Epithelial cell of esophagus (primary cell): ENCODE results near the gene SPAG16.

Experiments used
- DNase-seq: peaks from one replicate; pipeline ENCODE4 v3.0.0; 2010; ENCODE audit warnings: low read depth
- H3K4me3 ChIP-seq: 2 replicates; pipeline ENCODE4 v1.5.1; 2011; ENCODE audit warnings: mild to moderate bottlenecking, low read length, control low read depth
- CTCF ChIP-seq: IDR thresholded peaks from 2 replicates; pipeline ENCODE4 v1.5.1; 2011; ENCODE audit warnings: low read depth, mild to moderate bottlenecking, low read length, control low read depth, inconsistent platforms; ENCODE audit not compliant: insufficient read depth; ENCODE audit errors: missing control alignments

SPAG16 gene

DNA sequence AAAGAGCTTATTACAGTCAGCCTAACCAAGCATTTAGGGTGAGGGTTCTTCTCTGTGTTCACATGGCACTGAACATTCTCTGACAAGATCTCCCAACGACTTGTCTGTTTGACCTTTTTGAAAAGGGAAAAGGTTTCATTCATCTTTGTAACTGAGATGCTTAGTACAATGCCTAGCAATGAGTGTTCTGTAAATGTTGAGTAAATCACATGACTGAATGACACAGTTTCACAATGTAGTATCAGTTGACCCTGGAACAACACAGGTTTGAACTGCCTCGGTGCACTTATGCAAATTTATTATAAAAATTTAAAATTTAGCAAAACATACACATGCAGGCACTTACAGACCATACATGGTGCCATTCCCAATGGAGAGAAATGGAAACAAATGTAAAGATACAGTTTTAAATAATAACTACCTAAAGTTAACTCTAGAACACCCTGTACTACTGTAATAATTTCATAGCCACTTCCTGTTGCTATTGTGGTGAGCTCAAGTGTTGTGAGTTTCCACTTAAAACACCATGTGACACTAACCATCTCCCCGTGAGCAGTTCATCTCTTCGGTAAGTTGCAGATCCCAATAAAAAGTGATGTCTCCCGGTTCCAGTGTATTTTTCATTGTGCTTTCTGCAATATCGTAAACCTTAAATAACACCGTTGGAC is 1092.5 kb downstream of the SPAG16 start:
- DNase-seq: peak; percentile 9
- no peak overlapping the region for H3K4me3 ChIP-seq
- TF ChIP-seq CTCF: no peak

GRCh38 chr2:214377286-214377624 is 1093.0 kb downstream of the SPAG16 start:
- TF ChIP-seq CTCF: no peak
- DNase-seq: peak; percentile 48
- H3K4me3 ChIP-seq: no peak overlapping the region

DNA sequence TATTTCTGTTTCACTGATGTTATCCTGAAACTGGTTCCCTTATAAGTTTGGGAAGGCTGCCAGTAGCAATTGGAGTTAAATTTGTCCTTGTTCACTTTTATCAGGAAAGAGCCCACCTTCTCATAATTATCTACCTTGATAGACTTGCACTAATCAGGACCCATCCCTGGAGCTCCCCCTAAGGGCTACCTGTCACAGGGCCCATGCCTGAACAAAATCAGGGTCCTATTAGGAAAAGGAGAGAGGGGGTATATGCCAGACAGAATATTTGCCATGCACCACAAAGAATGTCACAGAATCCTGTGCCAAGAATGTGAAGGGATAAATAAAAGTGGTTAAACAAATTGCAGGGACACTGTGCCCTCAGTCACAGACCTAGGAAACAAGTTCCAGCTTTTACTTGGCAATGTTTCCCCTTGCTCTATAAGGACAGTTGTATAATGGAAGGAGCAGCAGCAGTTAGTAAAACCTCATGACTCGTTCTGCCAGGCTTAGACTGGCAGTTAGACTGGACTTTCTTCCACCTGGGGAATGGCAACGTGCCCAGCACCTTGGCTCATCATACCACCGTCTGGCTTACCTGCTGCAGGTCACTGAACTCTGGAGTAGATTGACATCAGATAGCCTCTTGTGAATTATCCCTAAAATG is 1094.3 kb downstream of the SPAG16 start:
- TF ChIP-seq CTCF: peak; percentile 29
- H3K4me3 ChIP-seq: no peak overlapping the region
- peak; percentile 85 for DNase-seq

- no peak overlapping the region for H3K4me3 ChIP-seq
- TF ChIP-seq CTCF: no peak
- DNase-seq: peak; percentile 42
Measured at GRCh38 chr2:214379227-214379626, 1095.0 kb downstream of the SPAG16 start.

DNA sequence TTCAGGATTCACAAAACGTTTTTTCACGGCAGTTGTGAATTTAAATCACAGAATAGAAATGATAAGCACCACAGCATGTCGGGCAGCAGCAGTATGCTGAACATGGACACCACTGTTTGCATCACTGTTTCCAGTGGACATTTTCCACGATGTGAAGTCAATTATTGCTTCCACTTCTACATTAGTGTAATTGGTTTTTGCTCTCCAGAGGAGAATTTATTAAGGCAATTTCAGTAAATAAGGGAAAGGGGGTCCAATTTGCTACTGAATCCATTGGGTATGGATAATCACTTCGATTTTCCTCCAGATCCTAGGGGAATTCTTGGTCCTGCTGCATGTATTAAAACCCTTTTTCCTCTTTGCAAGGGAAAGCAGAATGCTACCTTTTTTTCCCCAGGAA is 1096.4 kb downstream of the SPAG16 start:
- no peak for TF ChIP-seq CTCF
- no peak overlapping the region for H3K4me3 ChIP-seq
- DNase-seq: no peak

GRCh38 chr2:214382229-214382628 is 1098.0 kb downstream of the SPAG16 start:
- peak; percentile 47 for DNase-seq
- no peak for TF ChIP-seq CTCF

DNA sequence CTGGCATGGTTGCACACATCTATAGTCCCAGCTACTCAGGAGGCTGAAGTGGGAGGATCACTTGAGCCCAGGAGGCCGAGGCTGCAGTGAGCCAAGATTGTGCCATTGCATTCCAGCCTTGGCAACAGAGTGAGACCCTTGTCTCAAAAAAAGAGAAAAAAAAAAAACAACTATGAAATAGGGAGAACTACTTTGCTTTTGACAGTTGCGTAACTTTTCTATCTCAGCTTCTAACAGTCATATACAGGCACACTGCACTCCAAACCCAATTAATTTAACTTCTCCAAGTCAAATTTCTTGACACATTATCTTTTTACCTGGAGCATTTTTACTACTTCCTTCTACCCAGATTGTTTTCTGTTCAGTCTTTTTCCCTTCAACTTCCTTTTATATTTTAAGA is 1102.5 kb downstream of the SPAG16 start:
- H3K4me3 ChIP-seq: no peak overlapping the region
- DNase-seq: no peak
- TF ChIP-seq CTCF: no peak

More at GRCh38 chr2:214382229-214382628, 1098.0 kb downstream of the SPAG16 start:
- H3K4me3 ChIP-seq: no peak overlapping the region
